Measurements from ENCODE around the gene HIPK2.

HIPK2 gene

DNA sequence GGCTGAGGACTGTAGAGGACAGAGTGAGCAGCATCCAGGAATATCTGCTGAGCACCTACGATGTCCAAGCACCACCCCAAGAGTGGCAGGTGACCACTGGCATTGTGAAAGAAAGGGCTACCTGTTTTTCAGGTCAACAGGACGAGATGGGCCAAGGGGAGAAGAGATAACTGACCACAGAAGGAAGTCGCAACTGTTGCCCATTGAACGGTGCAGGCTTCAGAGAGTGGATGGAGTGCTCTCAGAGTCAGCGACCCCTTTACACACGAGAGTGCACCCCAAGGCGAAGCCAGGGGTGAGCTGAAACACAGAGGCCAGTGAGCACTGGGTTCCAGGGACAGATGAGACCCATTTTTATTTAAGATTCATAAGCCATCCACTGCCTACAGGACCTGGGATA lies 42.3 kb downstream of the HIPK2 start:
- no peak for DNase-seq (ENCODE audit: low read depth)

- DNase-seq (ENCODE audit: low read depth) = no peak
Observed at GRCh38 chr7:139734395-139734794, 43.4 kb downstream of the HIPK2 start.

GRCh38 chr7:139733751-139734150 lies 44.0 kb downstream of the HIPK2 start:
- DNase-seq (ENCODE audit: low read depth) = no peak

- DNase-seq (ENCODE audit: low read depth) = no peak
Observed at GRCh38 chr7:139732471-139733167, 45.2 kb downstream of the HIPK2 start.

GRCh38 chr7:139731802-139732470 lies 45.9 kb downstream of the HIPK2 start:
- no peak for DNase-seq (ENCODE audit: low read depth)

GRCh38 chr7:139730746-139731612 lies 46.8 kb downstream of the HIPK2 start:
- DNase-seq (ENCODE audit: low read depth) = no peak

GRCh38 chr7:139728203-139728602 lies 49.6 kb downstream of the HIPK2 start:
- no peak for DNase-seq (ENCODE audit: low read depth)

- DNase-seq (ENCODE audit: low read depth) = no peak
Observed at GRCh38 chr7:139727151-139727705, 50.6 kb downstream of the HIPK2 start.

GRCh38 chr7:139726485-139726869 lies 51.3 kb downstream of the HIPK2 start:
- no peak for DNase-seq (ENCODE audit: low read depth)

- no peak for DNase-seq (ENCODE audit: low read depth)
Observed at GRCh38 chr7:139725858-139726484, 51.8 kb downstream of the HIPK2 start.

GRCh38 chr7:139725077-139725476 lies 52.7 kb downstream of the HIPK2 start:
- DNase-seq (ENCODE audit: low read depth) = no peak

DNA sequence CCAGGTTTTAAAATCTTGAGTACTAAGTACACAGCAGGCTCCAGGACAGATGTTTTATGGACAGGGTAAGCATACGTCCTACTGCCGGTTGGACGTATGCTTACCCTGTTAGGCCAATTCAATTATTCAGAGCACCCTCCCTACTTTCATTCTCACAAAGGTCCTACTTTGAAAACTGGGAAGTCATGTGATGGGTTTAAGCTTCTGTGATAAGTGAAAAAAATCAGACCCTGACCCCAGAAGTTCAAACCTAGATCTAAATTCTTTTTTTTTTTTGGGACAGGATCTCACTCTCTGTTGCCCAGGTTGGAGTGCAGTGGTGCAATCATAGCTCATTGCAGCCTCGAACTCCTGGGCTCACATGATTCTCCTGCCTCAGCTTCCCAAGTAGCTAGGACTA lies 55.2 kb downstream of the HIPK2 start:
- no peak for DNase-seq (ENCODE audit: low read depth)

DNA sequence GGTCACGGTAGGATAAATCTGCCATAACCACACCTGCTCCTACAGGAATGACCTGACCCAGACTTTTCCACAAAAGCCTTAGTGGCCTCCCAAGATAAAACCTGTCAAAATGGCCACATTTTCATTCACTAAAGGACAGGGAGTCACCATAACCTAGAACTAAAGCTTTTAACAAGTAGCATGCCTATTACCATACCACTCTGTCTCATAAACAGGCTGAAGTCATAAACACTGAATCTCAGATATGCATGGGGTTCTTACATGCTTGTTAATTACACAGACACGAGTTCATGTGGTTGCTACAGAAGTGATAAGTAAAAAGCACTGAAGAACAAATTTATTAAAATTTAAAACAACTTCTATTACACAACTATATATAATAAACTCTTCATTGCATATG lies 56.0 kb downstream of the HIPK2 start:
- DNase-seq (ENCODE audit: low read depth) = no peak

- no peak for DNase-seq (ENCODE audit: low read depth)
Observed at GRCh38 chr7:139721417-139721816, 56.4 kb downstream of the HIPK2 start.

DNA sequence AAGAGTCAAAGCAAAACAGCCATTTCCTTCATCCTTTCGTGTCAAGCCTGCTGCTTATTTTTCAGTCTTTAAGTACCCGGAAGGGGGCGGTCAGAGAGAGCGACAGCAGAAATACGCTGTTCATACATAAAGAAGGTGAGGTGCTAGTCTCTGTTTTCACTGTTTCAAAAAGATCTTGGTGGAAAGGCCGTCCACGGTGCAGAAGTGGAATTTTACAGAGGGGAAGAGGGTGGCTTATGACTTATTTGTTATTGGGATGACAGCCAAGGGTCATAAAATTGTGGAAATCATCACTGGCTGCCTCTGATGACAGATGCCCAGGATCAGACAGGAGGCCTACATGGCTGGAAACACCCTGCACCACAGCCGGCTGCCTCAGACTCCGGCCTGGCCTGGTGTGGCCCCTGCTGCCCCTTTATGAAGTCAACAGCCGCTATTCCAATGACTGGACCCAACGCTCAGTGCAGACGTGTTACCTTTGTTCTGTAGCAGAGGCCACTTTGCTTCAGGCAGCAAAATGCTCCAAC lies 57.0 kb downstream of the HIPK2 start:
- no peak for DNase-seq (ENCODE audit: low read depth)

- no peak for DNase-seq (ENCODE audit: low read depth)
Observed at GRCh38 chr7:139720186-139720585, 57.6 kb downstream of the HIPK2 start.

- no peak for DNase-seq (ENCODE audit: low read depth)
Observed at GRCh38 chr7:139718859-139719258, 58.9 kb downstream of the HIPK2 start.

DNA sequence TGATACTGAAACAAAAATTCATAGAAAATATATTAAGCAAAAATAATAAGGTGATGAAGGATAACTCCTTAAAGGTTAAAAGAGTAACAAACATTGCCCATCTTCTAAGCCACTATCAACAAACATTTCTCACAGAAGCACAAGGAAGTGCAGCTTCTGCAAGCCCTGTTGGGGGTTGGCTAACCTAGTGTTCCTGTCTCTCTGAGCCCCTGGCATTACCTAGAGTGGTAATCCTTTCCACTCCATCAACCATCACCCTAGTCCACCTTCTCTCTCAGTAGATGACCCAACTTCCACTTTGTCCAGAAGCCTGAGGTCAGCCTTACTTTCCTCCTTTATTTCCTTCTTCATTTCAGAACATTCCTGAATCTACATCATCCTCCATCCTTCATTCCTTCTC lies 59.7 kb downstream of the HIPK2 start:
- DNase-seq (ENCODE audit: low read depth) = no peak

- DNase-seq (ENCODE audit: low read depth) = no peak
Observed at GRCh38 chr7:139716156-139716942, 61.4 kb downstream of the HIPK2 start.

GRCh38 chr7:139715194-139715815 lies 62.5 kb downstream of the HIPK2 start:
- no peak for DNase-seq (ENCODE audit: low read depth)
